GM19324 (cell line): Measurements from ENCODE around the gene SAP130.

ENCODE experiments used
- ATAC-seq: cut with Tn5 transposase; IDR thresholded peaks from one replicate; pipeline ENCODE4 v1.9.1; 2021; ENCODE audit warnings: mild to moderate bottlenecking, moderate library complexity; ENCODE audit not compliant: unreplicated experiment, low FRiP score

Gene SAP130

GRCh38 chr2:128026448-128027277 lies 1.2 kb downstream of the SAP130 start:
- no peak for ATAC-seq

- ATAC-seq = no peak
These were observed 3.0 kb downstream of the SAP130 start for GRCh38 chr2:128024816-128025215.

GRCh38 chr2:128017561-128017960 lies 10.3 kb downstream of the SAP130 start:
- no peak for ATAC-seq

GRCh38 chr2:128016620-128017019 lies 11.2 kb downstream of the SAP130 start:
- no peak for ATAC-seq

GRCh38 chr2:128012698-128013097 lies 15.2 kb downstream of the SAP130 start:
- no peak for ATAC-seq

- no peak for ATAC-seq
These were observed 19.7 kb downstream of the SAP130 start for GRCh38 chr2:128008074-128008672.

- no peak for ATAC-seq
These were observed 23.4 kb downstream of the SAP130 start for GRCh38 chr2:128004509-128004908.

GRCh38 chr2:128003463-128003862 lies 24.4 kb downstream of the SAP130 start:
- ATAC-seq = no peak

DNA sequence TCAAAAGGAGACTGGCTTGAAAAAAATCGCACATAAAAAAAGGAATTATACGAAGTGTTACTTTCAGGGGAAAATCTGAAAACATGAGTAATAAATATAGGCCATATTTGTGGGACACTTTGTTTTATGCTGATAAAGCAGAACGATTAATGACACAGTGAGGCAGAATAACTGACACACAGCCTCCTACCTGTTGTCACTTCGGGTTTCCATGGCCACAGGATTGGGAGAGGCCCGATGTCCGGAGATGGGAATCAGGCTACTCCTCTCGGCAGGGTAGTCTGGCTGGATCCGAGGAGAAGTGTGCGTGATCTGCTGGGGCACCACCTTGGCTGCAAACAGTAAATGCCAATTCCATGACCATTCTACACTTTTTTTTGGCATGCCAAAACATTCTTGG lies 31.7 kb downstream of the SAP130 start:
- ATAC-seq = no peak

GRCh38 chr2:127995725-127996124 lies 32.1 kb downstream of the SAP130 start:
- no peak for ATAC-seq

- no peak for ATAC-seq
These were observed 34.2 kb downstream of the SAP130 start for GRCh38 chr2:127993659-127994058.

GRCh38 chr2:127991742-127992141 lies 36.1 kb downstream of the SAP130 start:
- ATAC-seq = no peak

DNA sequence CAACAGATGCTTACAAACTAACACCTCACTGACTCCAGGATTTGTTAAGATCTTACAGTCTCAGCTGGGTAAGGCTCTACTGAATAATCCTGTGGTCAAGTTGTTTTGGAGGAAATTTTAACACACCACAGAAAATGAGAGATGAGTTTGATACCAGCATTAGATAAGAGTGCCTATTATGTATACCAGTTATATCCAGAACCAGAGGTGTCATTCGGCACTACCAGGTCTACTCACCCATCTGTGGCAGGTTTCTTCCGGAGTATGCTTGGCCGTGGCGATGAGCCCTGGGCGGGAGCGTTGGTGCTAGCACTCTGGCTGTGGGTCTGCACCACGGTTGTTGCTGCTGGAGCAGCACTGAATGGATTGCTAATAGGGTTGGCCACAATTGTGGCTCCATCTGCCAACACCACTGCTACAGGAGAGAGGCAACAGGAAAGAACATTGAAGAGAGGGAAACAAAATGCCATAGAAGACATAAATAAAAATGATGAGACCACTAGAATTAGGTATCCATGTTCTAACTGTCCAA lies 41.2 kb downstream of the SAP130 start:
- no peak for ATAC-seq

DNA sequence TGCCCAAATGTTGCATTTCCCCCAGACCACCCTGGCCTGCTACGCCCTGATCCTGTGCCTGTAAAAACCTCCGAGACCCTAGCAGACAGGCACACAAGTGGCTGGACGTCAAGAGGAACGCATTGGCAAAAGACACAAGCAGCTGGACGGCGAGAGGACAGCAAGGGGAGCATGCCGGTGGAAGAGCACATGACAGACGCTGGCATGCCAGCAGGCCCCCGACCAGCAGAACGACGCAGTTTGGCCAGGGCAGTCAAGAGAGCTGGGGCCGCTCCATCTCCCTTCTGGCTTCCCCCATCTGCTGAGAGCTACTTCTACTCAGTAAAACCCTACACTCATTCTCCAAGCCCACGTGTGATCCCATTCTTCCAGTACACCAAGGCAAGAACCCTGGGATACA lies 42.1 kb downstream of the SAP130 start:
- no peak for ATAC-seq

DNA sequence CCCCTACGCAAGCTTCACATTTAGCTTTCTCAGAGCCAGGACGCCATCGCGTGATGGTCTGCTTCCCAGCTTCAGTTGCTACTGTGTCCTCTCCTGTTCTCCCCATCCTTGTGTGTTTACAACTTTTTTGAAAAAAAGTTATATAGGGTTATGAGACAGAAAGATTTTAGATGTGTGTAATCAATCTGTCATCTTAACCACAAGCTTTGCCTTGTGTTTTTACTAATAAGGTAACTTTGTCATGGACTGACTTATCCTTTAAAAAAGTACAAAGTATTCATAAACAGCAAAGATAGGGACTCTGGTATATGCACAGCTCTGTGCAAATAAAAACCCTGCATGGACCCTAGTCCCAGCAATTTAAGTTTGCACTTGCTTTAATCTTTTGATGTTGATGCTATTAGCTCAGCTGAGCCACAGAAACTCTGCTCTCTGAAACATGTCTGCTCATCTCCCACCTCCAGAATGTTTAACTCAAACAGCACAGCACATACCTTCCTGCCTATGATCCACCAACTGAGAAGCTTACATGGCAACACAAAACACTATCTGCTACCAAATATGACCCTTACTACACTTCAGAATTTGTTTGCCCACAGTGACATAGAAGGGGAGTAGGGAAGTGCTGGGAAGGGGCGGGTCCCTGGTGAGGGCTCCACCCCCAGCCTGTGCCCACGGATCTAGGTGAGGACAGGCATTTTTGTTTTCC lies 42.7 kb downstream of the SAP130 start:
- no peak for ATAC-seq

DNA sequence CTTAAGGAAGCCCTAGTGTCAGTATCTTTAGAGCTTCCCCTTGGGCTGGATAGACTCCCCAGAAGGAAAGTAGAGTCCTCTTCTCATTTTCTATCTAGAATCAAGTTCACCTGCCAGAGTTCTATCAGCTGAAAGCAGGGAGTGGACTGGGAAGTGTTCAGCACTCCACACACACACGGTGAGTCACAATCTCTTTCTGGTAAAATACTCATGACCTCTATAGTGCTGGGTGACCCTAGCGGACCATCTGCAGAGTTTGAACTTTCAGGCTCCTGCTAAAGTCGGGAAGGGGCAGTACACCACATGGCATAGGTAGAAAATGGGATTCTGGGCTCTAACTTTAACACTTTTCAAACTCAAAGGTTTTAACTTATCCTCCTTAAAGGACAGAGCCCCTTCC lies 43.3 kb downstream of the SAP130 start:
- no peak for ATAC-seq

GRCh38 chr2:127969446-127969845 lies 58.4 kb downstream of the SAP130 start:
- no peak for ATAC-seq

DNA sequence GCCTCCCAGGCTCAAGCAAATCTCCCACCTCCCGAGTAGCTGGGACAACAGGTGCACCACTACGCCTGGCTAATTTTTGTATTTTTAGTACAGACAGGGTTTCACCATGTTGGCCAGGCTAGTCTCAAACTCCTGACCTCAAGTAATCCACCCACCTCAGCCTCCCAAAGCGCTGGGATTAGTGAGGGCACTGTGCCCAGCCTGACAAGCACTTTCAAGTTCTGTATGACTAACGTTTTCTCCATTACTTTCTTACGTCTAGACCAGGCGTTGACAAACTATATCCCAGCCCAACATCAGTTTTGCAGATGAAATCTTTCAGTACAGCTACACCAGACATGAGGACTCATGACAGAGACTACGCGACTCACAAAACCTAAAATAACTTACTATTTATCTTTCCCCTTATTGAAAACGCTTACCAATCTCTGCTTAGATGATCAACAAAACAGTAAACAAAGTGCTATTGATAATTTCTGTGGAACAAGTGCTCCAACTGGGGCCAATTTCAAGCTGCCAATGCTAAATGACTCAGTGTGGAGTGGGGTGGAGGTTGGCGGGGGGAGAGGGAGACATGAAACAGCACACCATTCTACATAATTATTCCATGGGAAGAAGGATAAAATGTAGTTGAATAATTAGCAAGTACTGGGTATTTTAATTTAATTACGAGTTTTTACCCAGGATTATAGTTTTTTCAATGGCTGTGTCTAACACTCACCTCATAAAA lies 59.1 kb downstream of the SAP130 start:
- no peak for ATAC-seq

DNA sequence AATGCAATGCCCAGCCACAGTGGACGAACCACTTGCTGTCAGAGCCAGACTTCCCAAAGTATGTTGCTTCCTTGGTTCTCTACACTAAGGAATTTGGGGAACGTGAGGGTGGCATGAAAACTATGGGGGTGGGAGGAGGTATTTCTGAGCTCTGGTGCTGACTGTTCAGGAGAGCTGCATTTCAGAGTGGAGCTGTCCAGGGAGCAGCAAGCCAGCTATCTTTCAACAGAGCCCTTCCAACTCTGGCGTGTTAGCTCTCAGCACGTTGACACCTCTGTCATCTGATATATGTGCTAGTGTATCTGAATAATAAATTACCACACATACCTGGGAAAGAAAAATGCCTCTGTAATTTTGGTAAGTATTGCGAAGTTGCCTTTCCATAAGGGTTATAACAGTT lies 66.1 kb downstream of the SAP130 start:
- no peak for ATAC-seq

GRCh38 chr2:127957240-127957639 lies 70.6 kb downstream of the SAP130 start:
- ATAC-seq = no peak

- no peak for ATAC-seq
These were observed 73.0 kb downstream of the SAP130 start for GRCh38 chr2:127954857-127955256.
